GM19455 (cell line): ENCODE data around the gene STRN.
"Not testable (repeated sequence)": the region's sequence is repeated elsewhere in the genome, so short reads cannot be mapped to it uniquely, and the experiment has no call there.

ENCODE experiments used
- ATAC-seq: cut with Tn5 transposase; IDR thresholded peaks from one replicate; pipeline ENCODE4 v1.9.1; 2021; ENCODE audit not compliant: unreplicated experiment

The STRN gene, protein sequence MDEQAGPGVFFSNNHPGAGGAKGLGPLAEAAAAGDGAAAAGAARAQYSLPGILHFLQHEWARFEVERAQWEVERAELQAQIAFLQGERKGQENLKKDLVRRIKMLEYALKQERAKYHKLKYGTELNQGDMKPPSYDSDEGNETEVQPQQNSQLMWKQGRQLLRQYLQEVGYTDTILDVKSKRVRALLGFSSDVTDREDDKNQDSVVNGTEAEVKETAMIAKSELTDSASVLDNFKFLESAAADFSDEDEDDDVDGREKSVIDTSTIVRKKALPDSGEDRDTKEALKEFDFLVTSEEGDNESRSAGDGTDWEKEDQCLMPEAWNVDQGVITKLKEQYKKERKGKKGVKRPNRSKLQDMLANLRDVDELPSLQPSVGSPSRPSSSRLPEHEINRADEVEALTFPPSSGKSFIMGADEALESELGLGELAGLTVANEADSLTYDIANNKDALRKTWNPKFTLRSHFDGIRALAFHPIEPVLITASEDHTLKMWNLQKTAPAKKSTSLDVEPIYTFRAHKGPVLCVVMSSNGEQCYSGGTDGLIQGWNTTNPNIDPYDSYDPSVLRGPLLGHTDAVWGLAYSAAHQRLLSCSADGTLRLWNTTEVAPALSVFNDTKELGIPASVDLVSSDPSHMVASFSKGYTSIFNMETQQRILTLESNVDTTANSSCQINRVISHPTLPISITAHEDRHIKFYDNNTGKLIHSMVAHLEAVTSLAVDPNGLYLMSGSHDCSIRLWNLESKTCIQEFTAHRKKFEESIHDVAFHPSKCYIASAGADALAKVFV

DNA sequence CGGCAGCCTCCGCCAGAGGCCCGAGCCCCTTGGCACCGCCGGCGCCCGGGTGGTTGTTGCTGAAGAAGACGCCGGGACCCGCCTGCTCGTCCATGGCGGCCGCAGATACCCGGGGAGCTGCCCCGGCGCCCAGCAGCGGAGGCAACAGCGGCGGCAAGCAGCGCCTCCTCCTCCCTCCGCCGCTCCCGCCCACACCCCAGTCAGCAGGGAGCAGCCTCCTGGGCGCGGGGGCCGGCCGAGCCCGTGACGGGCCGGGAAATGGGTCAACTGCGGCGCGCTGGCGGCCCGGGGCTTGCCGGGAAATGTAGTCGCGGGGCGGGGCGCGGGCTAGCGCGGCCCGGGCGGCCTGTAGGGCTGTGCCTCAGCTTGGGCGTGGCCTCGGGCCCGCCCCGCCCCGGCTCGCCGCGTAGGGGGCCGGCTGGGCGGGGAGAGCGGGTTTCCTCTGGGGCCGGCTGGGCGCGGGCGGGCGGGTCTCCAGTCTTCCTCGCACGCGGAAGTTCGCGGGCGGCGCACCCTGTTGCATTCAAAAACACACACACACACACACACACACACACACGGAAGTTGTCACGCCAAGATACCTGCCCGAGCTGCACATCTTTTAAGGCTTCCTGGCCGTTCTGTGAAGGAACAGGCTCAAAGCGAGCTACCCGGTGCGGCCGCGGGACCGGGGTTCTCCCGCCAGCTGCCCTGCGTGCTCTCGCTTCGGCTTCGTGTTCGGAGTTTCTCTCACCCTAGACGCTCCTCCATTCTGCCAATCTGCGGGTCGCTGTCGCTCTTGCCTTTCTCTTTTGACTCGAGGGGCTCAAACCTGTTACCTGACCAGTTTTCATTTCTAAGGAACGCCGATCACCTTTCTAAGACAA, at the start of gene STRN:
Gene STRN (minus strand): TSS at position 167 of the 866 bp plus-strand sequence. CDS start 73 bp downstream, at position 94.
- peak; percentile 96 for ATAC-seq

- ATAC-seq: peak; percentile 14
Observed at GRCh38 chr2:37013315-37013641, 46.9 kb upstream of the STRN start.

DNA sequence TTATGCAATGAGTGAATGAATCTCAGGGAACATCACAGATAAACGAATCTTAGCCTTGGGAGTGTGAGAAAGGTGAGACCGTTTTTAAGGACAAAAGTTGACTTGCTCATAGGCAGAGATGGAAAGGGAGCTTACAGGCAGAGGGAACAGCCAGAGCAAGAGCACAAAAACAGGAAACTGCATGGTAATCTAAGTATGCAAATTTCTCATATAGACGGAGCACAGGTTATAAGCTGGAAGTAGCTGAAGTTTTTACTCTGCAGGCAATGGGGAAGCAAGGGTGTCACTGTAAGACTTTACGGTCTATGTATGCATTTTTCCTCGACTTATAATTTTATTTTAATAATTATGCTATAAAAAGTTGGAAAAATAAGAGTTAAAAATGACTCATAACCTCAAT, 44.8 kb upstream of the STRN start:
- ATAC-seq: no peak

DNA sequence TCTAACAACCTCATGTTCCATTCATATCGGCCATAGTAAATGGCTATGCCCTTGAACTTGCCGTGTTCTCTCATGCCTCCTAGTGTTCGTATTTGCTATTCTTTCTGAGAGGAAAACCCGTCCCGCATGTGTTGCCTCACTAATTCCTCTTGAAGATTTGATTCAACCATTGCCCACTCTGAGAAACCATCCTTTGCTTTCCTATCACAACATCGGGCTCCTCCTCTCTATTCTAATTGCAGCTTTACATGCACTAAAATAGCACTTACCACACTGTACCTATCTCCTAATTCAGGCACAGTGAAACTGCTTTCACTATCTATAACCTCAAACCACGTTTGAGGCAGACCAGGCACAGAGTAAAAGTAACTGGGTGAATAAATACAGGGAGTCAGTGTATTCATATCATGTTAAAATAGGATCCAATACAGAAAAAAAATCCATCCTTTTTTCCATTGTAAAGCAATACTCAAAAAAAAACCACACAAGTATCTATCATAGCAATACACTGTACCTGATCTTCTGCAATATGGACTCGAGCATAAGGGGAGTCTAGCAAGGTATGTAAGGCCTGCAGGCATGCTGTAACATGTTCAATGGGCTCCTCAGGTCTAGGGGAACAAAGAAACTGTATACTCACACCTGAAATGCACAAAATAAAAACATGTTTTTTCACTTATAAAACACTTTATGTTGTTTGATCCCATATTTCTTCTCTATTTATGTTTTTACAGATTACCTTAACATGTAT, 39.0 kb upstream of the STRN start:
- ATAC-seq: peak; percentile 100

GRCh38 chr2:37000988-37001556, 34.7 kb upstream of the STRN start:
- ATAC-seq: no peak

DNA sequence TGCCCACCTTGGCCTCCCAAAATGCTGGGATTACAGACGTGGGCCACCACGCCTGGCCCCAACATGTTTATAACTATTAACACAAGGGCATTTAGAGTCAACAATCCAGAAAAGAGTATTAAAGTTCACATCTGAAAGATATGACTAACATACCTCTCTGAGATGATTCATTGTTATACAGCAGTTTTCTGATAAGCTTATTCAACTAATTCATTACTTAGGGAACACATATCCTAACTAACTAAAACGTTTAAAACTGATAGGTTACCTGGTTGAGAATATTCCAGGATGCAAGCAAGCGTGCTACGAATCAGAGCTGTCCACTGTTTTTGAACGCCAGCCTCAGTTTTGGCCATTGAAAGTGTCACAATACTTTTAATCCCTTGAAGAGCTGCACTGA, 34.0 kb upstream of the STRN start:
- no peak for ATAC-seq

- not testable (repeated sequence) for ATAC-seq
Observed at GRCh38 chr2:36999416-36999815, 33.1 kb upstream of the STRN start.

- no peak for ATAC-seq
Observed at GRCh38 chr2:36993841-36994620, 27.7 kb upstream of the STRN start.

- ATAC-seq: no peak
Observed at GRCh38 chr2:36988008-36988407, 21.7 kb upstream of the STRN start.

- no peak for ATAC-seq
Observed at GRCh38 chr2:36982467-36982866, 16.1 kb upstream of the STRN start.

GRCh38 chr2:36981911-36982310, 15.6 kb upstream of the STRN start:
- ATAC-seq: no peak

DNA sequence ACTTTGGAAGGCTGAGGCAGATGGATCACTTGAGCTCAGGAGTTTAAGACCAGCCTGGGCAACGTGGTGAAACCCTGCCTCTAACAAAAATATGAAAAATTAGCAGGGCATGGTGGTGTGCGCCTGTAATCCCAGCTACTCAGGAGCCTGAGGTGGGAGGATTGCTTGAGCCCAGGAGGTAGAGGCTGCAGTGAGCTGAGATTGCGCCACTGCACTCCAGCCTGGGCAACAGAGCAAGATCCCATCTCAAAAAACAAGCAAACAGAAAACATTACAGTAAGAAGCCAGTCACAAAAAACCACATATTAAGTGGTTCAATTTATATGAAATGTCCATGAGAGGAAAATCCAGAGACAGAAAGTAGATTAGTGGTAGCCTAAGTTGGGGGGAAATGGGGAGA, 12.7 kb upstream of the STRN start:
- ATAC-seq: not testable (repeated sequence)

DNA sequence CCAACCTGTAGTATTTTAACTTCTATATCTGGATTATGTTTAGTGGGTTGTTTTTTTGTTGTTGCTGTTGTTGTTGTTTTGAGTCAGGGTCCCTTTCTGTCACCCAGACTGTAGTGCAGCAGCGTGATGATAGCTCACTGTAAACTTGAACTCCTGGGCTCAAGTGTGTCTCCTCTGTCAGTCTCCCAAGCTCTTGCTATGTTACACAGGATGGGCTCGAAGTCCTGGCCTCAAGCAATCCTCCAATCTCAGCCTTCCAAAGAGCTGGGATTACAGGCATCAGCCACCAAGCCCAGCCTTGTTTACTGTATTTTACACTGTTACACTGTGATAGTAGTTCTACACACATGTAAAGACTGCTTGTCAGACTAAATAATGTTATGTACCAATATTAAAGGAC, 9.7 kb upstream of the STRN start:
- no peak for ATAC-seq

DNA sequence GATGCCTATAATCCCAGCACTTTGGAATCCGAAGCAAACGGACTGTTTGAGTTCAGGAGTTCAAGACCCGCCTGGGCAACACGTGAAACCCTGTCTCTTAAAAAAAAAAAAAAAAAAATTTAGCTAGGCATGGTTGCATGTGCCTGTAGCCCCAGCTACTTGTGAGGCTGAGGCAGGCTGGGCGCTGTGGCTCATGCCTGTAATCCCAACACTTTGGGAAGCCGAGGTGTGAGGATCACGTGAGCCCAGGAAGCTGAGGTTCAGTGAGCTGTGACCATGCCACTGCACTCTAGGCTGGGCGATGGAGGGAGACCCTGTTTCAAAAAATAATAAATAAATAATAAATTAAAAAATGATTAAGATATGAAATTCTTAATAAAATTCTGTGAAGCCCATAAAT, 9.0 kb upstream of the STRN start:
- ATAC-seq: no peak

DNA sequence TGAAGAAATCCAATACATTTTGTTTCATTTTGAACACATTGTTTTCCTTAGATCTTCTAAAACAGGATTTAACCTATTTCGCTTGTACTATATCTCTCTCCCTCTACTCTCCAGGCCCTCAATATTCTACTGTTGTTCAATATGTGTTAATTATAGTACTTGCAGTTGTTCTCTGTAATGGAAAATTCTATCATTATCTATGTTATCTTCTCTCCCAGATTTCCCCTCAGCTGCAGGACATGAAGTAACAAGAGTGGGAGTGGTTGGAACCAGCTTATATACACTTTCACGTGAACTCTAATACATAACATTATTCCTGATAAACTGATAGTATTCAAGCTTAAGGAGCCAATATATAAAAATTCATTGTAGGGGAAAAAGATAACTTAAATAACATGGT, 7.0 kb upstream of the STRN start:
- no peak for ATAC-seq

DNA sequence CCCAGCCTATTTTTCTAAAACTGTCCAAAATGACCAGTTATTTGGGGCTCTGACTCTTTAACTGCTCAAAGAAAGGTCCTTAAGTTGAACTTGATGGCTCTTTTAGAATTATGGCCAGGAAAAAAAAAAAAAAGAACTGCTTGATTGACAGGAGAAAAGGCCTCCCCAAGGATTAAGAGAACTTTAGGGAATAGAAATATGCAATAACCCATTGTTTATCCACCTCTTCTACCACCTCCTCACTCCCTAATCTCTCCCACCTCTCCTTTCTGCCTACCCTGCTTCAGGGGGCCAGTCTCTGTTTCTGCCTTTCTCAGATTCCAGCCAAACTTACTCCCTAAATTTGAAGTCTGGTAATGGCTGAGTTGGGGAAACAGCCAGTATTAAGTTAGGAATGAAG, 5.7 kb upstream of the STRN start:
- ATAC-seq: no peak

GRCh38 chr2:36967236-36967876, 1.0 kb upstream of the STRN start:
- no peak for ATAC-seq

- peak; percentile 40 for ATAC-seq
Observed at GRCh38 chr2:36965751-36966369, 476 bp downstream of the STRN start.

DNA sequence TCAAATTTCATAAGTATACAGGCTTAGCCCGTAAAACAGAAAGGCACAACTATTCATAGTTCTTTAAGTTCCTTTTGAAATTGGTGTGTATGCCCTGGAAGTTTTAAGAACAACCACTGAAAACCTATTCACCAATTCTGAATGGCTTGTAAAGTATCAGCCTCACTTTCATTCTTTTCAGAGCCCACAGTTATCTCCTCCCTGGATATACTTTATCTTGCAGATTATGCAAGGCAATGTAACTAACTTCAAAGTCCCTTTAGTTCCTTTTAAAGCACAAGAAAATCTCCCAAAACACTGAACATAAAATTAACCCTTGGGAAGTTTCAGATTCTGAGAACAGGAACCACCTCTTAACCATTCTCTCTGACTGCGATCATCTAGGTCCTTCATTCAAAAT, 1.1 kb downstream of the STRN start:
- ATAC-seq: no peak
